Neural cell (in vitro differentiated cells): ENCODE results near the gene ATP6V1F. TPM values are rescaled to one million over a fixed set of nuclear protein-coding genes. Genes with fewer than 3 reads are reported as not detected.

ENCODE experiments used
- H2AFZ ChIP-seq: fragments of 200-600, 300-800 bp; sonication (generic), shearing (Covaris generic); 2 replicates; pipeline ENCODE4 v1.6.0; 2014; ENCODE audit warnings: low read depth, mild to moderate bottlenecking, antibody characterized with exemption, low read length, moderate library complexity
- H3F3A ChIP-seq: fragments of 200-600 bp; shearing (Covaris generic); 2 replicates; pipeline ENCODE4 v1.6.1; 2016; ENCODE audit warnings: mild to moderate bottlenecking, moderate library complexity, mixed read lengths, antibody characterized with exemption, low read length; ENCODE audit not compliant: insufficient read depth, poor library complexity, severe bottlenecking
- H3K27ac ChIP-seq: fragments of 200-600, 300-800 bp; sonication (generic), shearing (Covaris generic); 2 replicates; pipeline ENCODE4 v1.5.1; 2014; ENCODE audit warnings: mild to moderate bottlenecking, low read length, moderate library complexity
- H3K27me3 ChIP-seq: fragments of 300-800, 200-600 bp; sonication (generic), shearing (Covaris generic); 2 replicates; pipeline ENCODE4 v1.6.0; 2014; ENCODE audit warnings: mild to moderate bottlenecking, low read depth, low read length, moderate library complexity; ENCODE audit not compliant: insufficient read depth
- H3K36me3 ChIP-seq: fragments of 300-800, 200-600 bp; sonication (generic), shearing (Covaris generic); 2 replicates; pipeline ENCODE4 v1.5.1; 2014; ENCODE audit warnings: mild to moderate bottlenecking, antibody characterized with exemption, low read length, moderate library complexity; ENCODE audit not compliant: insufficient read depth
- H3K4me2 ChIP-seq: fragments of 300-800, 200-600 bp; sonication (generic), shearing (Covaris generic); 2 replicates; pipeline ENCODE4 v1.6.0; 2014; ENCODE audit warnings: mild to moderate bottlenecking, low read length
- H3K4me3 ChIP-seq: fragments of 300-800, 200-600 bp; sonication (generic), shearing (Covaris generic); 2 replicates; pipeline ENCODE4 v1.5.1; 2014; ENCODE audit warnings: mild to moderate bottlenecking, low read length, moderate library complexity
- H3K79me2 ChIP-seq: fragments of 200-600 bp; shearing (Covaris generic); replicated peaks from 2 replicates; pipeline ENCODE4 v1.6.0; 2014; ENCODE audit warnings: mild to moderate bottlenecking, low read length, moderate library complexity; ENCODE audit not compliant: insufficient read depth
- H3K9ac ChIP-seq: fragments of 300-800, 200-600 bp; sonication (generic), shearing (Covaris generic); 2 replicates; pipeline ENCODE4 v1.6.1; 2016; ENCODE audit warnings: mild to moderate bottlenecking, low read length, mixed read lengths
- H3K9me2 ChIP-seq: fragments of 200-600 bp; shearing (Covaris generic); 2 replicates; pipeline ENCODE4 v1.6.1; 2016; ENCODE audit warnings: mild to moderate bottlenecking, low read length, mixed read lengths; ENCODE audit not compliant: insufficient read depth
- H3K9me3 ChIP-seq: fragments of 200-600, 300-800 bp; sonication (generic), shearing (Covaris generic); 2 replicates; pipeline ENCODE4 v1.6.1; 2016; ENCODE audit warnings: mild to moderate bottlenecking, mixed run types, low read length, moderate library complexity, mixed read lengths
- H4K20me1 ChIP-seq: fragments of 200-600 bp; shearing (Covaris generic); 2 replicates; pipeline ENCODE4 v1.6.1; 2016; ENCODE audit warnings: mild to moderate bottlenecking, mixed run types; ENCODE audit not compliant: insufficient read depth
- EP300 ChIP-seq: fragments of 450-650 bp; conservative IDR thresholded peaks from 2 replicates; pipeline ENCODE4 v1.6.1; 2014; ENCODE audit warnings: antibody characterized with exemption, mild to moderate bottlenecking, moderate library complexity; ENCODE audit not compliant: poor library complexity, severe bottlenecking
- EZH2 ChIP-seq: fragments of 200-600, 300-800 bp; shearing (Covaris generic), sonication (generic); IDR thresholded peaks from 2 replicates; pipeline ENCODE4 v1.6.1; 2014; ENCODE audit warnings: antibody characterized with exemption, low read length, borderline replicate concordance, mild to moderate bottlenecking; ENCODE audit not compliant: insufficient read depth, poor library complexity, severe bottlenecking
- MXI1 ChIP-seq: fragments of 450-650 bp; conservative IDR thresholded peaks from 2 replicates; pipeline ENCODE4 v1.6.1; 2014; ENCODE audit warnings: antibody characterized with exemption, mild to moderate bottlenecking; ENCODE audit not compliant: poor library complexity, severe bottlenecking
- POLR2AphosphoS5 ChIP-seq: IDR thresholded peaks from 2 replicates; pipeline ENCODE4 v1.6.1; 2012
- RAD21 ChIP-seq: fragments of 450-650 bp; conservative IDR thresholded peaks from 2 replicates; pipeline ENCODE4 v1.6.1; 2014; ENCODE audit warnings: antibody characterized with exemption, mild to moderate bottlenecking, moderate library complexity
- REST ChIP-seq: IDR thresholded peaks from 2 replicates; pipeline ENCODE4 v1.6.1; 2012; ENCODE audit warnings: borderline replicate concordance
- SMC3 ChIP-seq: fragments of 450-650 bp; conservative IDR thresholded peaks from 2 replicates; pipeline ENCODE4 v1.6.1; 2014; ENCODE audit warnings: antibody characterized with exemption, mild to moderate bottlenecking, moderate library complexity; ENCODE audit not compliant: poor library complexity
- TAF1 ChIP-seq: IDR thresholded peaks from 2 replicates; pipeline ENCODE4 v1.6.1; 2012; ENCODE audit warnings: low read depth
- polyA plus RNA-seq: library from polyadenylated mRNA; depleted of rRNA; stranded (reverse); fragments of >200 nt; gene quantifications from 2 replicates; pipeline ENCODE4 v1.2.3, GENCODE V29; 2014
- TF ChIP-seq, protein P1 (sequence below): fragments of 450-650 bp; IDR thresholded peaks from 2 replicates; pipeline ENCODE4 v1.5.1; 2014; ENCODE audit warnings: antibody characterized with exemption, mild to moderate bottlenecking, moderate library complexity; ENCODE audit not compliant: poor library complexity, severe bottlenecking

Gene ATP6V1F
- polyA plus RNA-seq, 1 donor from 2014 or later = 246 TPM

GRCh38 chr7:128888756-128889095 is 26.1 kb downstream of the ATP6V1F start:
- H3K9ac ChIP-seq = no peak overlapping the region
- no peak overlapping the region for H2AFZ ChIP-seq
- H3K9me2 ChIP-seq = no peaks in the 10 kb centered on the region
- TF ChIP-seq EZH2 (no peak), EP300 (no peak), RAD21 (no peak), SMC3 (no peak), MXI1 (no peak), POLR2AphosphoS5 (no peak), REST (no peak)
- TF ChIP-seq, protein P1, sequence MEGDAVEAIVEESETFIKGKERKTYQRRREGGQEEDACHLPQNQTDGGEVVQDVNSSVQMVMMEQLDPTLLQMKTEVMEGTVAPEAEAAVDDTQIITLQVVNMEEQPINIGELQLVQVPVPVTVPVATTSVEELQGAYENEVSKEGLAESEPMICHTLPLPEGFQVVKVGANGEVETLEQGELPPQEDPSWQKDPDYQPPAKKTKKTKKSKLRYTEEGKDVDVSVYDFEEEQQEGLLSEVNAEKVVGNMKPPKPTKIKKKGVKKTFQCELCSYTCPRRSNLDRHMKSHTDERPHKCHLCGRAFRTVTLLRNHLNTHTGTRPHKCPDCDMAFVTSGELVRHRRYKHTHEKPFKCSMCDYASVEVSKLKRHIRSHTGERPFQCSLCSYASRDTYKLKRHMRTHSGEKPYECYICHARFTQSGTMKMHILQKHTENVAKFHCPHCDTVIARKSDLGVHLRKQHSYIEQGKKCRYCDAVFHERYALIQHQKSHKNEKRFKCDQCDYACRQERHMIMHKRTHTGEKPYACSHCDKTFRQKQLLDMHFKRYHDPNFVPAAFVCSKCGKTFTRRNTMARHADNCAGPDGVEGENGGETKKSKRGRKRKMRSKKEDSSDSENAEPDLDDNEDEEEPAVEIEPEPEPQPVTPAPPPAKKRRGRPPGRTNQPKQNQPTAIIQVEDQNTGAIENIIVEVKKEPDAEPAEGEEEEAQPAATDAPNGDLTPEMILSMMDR = no peak
- no peaks in the 10 kb centered on the region for H3K79me2 ChIP-seq
- H3K4me3 ChIP-seq = no peak overlapping the region
- H3F3A ChIP-seq = no peaks in the 10 kb centered on the region
- no peak overlapping the region for H3K27ac ChIP-seq
- peaks cover 32% of the 10 kb centered on the region for H3K27me3 ChIP-seq
- no peaks in the 10 kb centered on the region for H3K36me3 ChIP-seq
- no peak overlapping the region for H3K4me2 ChIP-seq
- H4K20me1 ChIP-seq = no peaks in the 10 kb centered on the region
- no peaks in the 10 kb centered on the region for H3K9me3 ChIP-seq

- Histone ChIP-seq H4K20me1 (no peaks in the 10 kb centered on the region), H3K4me3 (no peak overlapping the region), H3K9me2 (no peaks in the 10 kb centered on the region), H3K9ac (no peak overlapping the region), H3K36me3 (no peaks in the 10 kb centered on the region), H3K9me3 (no peaks in the 10 kb centered on the region), H3K79me2 (no peaks in the 10 kb centered on the region), H3F3A (no peaks in the 10 kb centered on the region), H3K4me2 (no peak overlapping the region), H3K27me3 (peaks cover 32% of the 10 kb centered on the region), H2AFZ (no peak overlapping the region), H3K27ac (no peak overlapping the region)
- TF ChIP-seq EZH2 (no peak), SMC3 (no peak), TAF1 (no peak), EP300 (no peak), REST (no peak), POLR2AphosphoS5 (no peak), MXI1 (no peak), RAD21 (no peak)
- TF ChIP-seq, protein P1 = no peak
Observed at GRCh38 chr7:128889121-128889520, 26.5 kb downstream of the ATP6V1F start.
